Stimulated activated CD8-positive, alpha-beta memory T cell treated with anti-CD3 and anti-CD28 coated beads, Interleukin-4, amount 100 ng/mL, for 4 hours (primary cell): ENCODE results near the gene SLC22A23.

Source experiments
- DNase-seq, 2 donors: peaks; one replicate each; pipeline ENCODE4 v3.0.0-alpha.2; 2020; ENCODE audit warnings: low read depth in 2 of 2, low spot score in 1 of 2

SLC22A23 gene

GRCh38 chr6:3304500-3305215, 152.2 kb downstream of the SLC22A23 start:
- no peak for DNase-seq

GRCh38 chr6:3303795-3304411, 152.9 kb downstream of the SLC22A23 start:
- no peak for DNase-seq

GRCh38 chr6:3301506-3301905, 155.3 kb downstream of the SLC22A23 start:
- no peak for DNase-seq

- no peak for DNase-seq
These were observed 157.6 kb downstream of the SLC22A23 start for GRCh38 chr6:3299221-3299620.

- no peak for DNase-seq
These were observed 158.9 kb downstream of the SLC22A23 start for GRCh38 chr6:3297909-3298308.

GRCh38 chr6:3297006-3297405, 159.8 kb downstream of the SLC22A23 start:
- no peak for DNase-seq

- DNase-seq, result no peak
These were observed 160.3 kb downstream of the SLC22A23 start for GRCh38 chr6:3296537-3296936.

GRCh38 chr6:3296078-3296477, 160.8 kb downstream of the SLC22A23 start:
- no peak for DNase-seq

GRCh38 chr6:3294921-3295871, 161.7 kb downstream of the SLC22A23 start:
- DNase-seq, result no peak

- no peak for DNase-seq
These were observed 162.5 kb downstream of the SLC22A23 start for GRCh38 chr6:3294396-3294795.

GRCh38 chr6:3293271-3294155, 163.3 kb downstream of the SLC22A23 start:
- no peak for DNase-seq

GRCh38 chr6:3292431-3293197, 164.2 kb downstream of the SLC22A23 start:
- DNase-seq, result no peak

- no peak for DNase-seq
These were observed 164.9 kb downstream of the SLC22A23 start for GRCh38 chr6:3291987-3292386.

GRCh38 chr6:3291346-3291745, 165.5 kb downstream of the SLC22A23 start:
- DNase-seq, result no peak

- DNase-seq, result no peak
These were observed 166.0 kb downstream of the SLC22A23 start for GRCh38 chr6:3290931-3291211.

- no peak for DNase-seq
These were observed 166.5 kb downstream of the SLC22A23 start for GRCh38 chr6:3290149-3290930.

- no peak for DNase-seq
These were observed 167.2 kb downstream of the SLC22A23 start for GRCh38 chr6:3289664-3290055.

- no peak for DNase-seq
These were observed 167.9 kb downstream of the SLC22A23 start for GRCh38 chr6:3288711-3289663.
